Liver (tissue), 3 donors: ENCODE data around the gene METTL21C.

Experiments used
- ATF3 ChIP-seq: IDR thresholded peaks from 2 replicates; pipeline ENCODE4 v1.6.1; 2016; ENCODE audit warnings: antibody characterized with exemption
- GABPA ChIP-seq, 2 donors: IDR thresholded peaks in 1 of 2; conservative IDR thresholded peaks in 1 of 2; 2 replicates each; pipeline ENCODE4 v1.6.1; 2016; ENCODE audit warnings: antibody characterized with exemption in 2 of 2, mild to moderate bottlenecking in 1 of 2, moderate library complexity in 1 of 2
- MAX ChIP-seq: IDR thresholded peaks from 2 replicates; pipeline ENCODE4 v1.6.1; 2016; ENCODE audit warnings: antibody characterized with exemption
- SP1 ChIP-seq: IDR thresholded peaks from 2 replicates; pipeline ENCODE4 v1.6.1; 2018; ENCODE audit warnings: antibody characterized with exemption, mild to moderate bottlenecking
- TAF1 ChIP-seq: conservative IDR thresholded peaks from 2 replicates; pipeline ENCODE4 v1.6.1; 2016; ENCODE audit warnings: antibody characterized with exemption, mild to moderate bottlenecking
- YY1 ChIP-seq: IDR thresholded peaks from 2 replicates; pipeline ENCODE4 v1.6.1; 2016; ENCODE audit warnings: antibody characterized with exemption, mild to moderate bottlenecking
- TF ChIP-seq, protein P1 (sequence below): fragments of 150-350 bp; IDR thresholded peaks from 2 replicates; pipeline ENCODE4 v1.5.1; 2017; ENCODE audit warnings: improper control_type of control experiment, low read depth, low read length; ENCODE audit not compliant: missing input control
- TF ChIP-seq, protein P2 (sequence below): IDR thresholded peaks from 2 replicates; pipeline ENCODE4 v1.6.1; 2016; ENCODE audit warnings: antibody characterized with exemption, mild to moderate bottlenecking
- donor health status: healthy.
- donor health status: healthy.

GRCh38 chr13:102645701-102646100, 49.1 kb downstream of the METTL21C start:
- no peak for TF ChIP-seq SP1
- TF ChIP-seq, protein P1, sequence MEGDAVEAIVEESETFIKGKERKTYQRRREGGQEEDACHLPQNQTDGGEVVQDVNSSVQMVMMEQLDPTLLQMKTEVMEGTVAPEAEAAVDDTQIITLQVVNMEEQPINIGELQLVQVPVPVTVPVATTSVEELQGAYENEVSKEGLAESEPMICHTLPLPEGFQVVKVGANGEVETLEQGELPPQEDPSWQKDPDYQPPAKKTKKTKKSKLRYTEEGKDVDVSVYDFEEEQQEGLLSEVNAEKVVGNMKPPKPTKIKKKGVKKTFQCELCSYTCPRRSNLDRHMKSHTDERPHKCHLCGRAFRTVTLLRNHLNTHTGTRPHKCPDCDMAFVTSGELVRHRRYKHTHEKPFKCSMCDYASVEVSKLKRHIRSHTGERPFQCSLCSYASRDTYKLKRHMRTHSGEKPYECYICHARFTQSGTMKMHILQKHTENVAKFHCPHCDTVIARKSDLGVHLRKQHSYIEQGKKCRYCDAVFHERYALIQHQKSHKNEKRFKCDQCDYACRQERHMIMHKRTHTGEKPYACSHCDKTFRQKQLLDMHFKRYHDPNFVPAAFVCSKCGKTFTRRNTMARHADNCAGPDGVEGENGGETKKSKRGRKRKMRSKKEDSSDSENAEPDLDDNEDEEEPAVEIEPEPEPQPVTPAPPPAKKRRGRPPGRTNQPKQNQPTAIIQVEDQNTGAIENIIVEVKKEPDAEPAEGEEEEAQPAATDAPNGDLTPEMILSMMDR, result no peak
- no peak for TF ChIP-seq MAX
- TF ChIP-seq GABPA (IDR thresholded peaks at IDR 0.05 in 1 of 2, conservative IDR thresholded peaks at IDR 0.05 in 1 of 2), result no peak
- TF ChIP-seq, protein P2, sequence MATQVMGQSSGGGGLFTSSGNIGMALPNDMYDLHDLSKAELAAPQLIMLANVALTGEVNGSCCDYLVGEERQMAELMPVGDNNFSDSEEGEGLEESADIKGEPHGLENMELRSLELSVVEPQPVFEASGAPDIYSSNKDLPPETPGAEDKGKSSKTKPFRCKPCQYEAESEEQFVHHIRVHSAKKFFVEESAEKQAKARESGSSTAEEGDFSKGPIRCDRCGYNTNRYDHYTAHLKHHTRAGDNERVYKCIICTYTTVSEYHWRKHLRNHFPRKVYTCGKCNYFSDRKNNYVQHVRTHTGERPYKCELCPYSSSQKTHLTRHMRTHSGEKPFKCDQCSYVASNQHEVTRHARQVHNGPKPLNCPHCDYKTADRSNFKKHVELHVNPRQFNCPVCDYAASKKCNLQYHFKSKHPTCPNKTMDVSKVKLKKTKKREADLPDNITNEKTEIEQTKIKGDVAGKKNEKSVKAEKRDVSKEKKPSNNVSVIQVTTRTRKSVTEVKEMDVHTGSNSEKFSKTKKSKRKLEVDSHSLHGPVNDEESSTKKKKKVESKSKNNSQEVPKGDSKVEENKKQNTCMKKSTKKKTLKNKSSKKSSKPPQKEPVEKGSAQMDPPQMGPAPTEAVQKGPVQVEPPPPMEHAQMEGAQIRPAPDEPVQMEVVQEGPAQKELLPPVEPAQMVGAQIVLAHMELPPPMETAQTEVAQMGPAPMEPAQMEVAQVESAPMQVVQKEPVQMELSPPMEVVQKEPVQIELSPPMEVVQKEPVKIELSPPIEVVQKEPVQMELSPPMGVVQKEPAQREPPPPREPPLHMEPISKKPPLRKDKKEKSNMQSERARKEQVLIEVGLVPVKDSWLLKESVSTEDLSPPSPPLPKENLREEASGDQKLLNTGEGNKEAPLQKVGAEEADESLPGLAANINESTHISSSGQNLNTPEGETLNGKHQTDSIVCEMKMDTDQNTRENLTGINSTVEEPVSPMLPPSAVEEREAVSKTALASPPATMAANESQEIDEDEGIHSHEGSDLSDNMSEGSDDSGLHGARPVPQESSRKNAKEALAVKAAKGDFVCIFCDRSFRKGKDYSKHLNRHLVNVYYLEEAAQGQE, result no peak
- TF ChIP-seq YY1, result no peak
- no peak for TF ChIP-seq ATF3
- TF ChIP-seq TAF1, result no peak
